CD4-positive, alpha-beta memory T cell (primary cell): ENCODE results near the gene SAMD14. TPM values are rescaled to one million over a fixed set of nuclear protein-coding genes. Genes with fewer than 3 reads are reported as not detected.

Source experiments
- CTCF ChIA-PET: fragments of 350-600 bp; sonication (Branson Sonifier 250); formaldehyde crosslinking; loops from one replicate; lab custom pipeline; 2021; ENCODE audit warnings: inconsistent platforms; ENCODE audit not compliant: partially characterized antibody; lab: Charles Lee
- POLR2A ChIA-PET: fragments of 350-600 bp; sonication (Branson Sonifier 250); formaldehyde crosslinking; loops from one replicate; lab custom pipeline; 2021; ENCODE audit not compliant: partially characterized antibody; lab: Charles Lee
- DNase-seq, 5 donors: peaks; one replicate each; pipeline versions ENCODE4 v3.0.0 to v3.0.0-alpha.2; 2020 to 2022; ENCODE audit warnings: mixed read lengths in 1 of 5
- H3K27ac ChIP-seq: one replicate; pipeline ENCODE4 v1.7.0; 2013; ENCODE audit warnings: low read depth, low read length
- H3K27me3 ChIP-seq: 2 replicates; pipeline ENCODE4 v1.7.0; 2013; ENCODE audit warnings: mild to moderate bottlenecking, low read length, moderate library complexity; ENCODE audit not compliant: insufficient read depth
- H3K36me3 ChIP-seq: 2 replicates; pipeline ENCODE4 v1.7.0; 2013; ENCODE audit warnings: mild to moderate bottlenecking, low read length, moderate library complexity; ENCODE audit not compliant: insufficient read depth
- H3K4me1 ChIP-seq: 2 replicates; pipeline ENCODE4 v1.7.0; 2013; ENCODE audit warnings: mild to moderate bottlenecking, low read length, moderate library complexity; ENCODE audit not compliant: insufficient read depth
- H3K4me3 ChIP-seq, 2 donors: one replicate each; pipeline ENCODE4 v1.7.0; 2013; ENCODE audit warnings: low read length in 2 of 2, mild to moderate bottlenecking in 1 of 2
- H3K9me3 ChIP-seq, 2 donors: one replicate each; pipeline ENCODE4 v1.7.0; 2013; ENCODE audit warnings: low read length in 2 of 2, control low read depth in 1 of 2; ENCODE audit not compliant: control insufficient read depth in 1 of 2
- H3K27ac Mint-ChIP-seq, 7 donors: one replicate each; pipeline ENCODE4 v1.8.0; 2020 to 2021; ENCODE audit warnings: mixed read lengths in 7 of 7, mild to moderate bottlenecking in 6 of 7, inconsistent platforms in 3 of 7, moderate library complexity in 3 of 7
- H3K27me3 Mint-ChIP-seq, 2 donors: one replicate each; pipeline ENCODE4 v1.8.0; 2020 to 2021; ENCODE audit warnings: mixed read lengths in 2 of 2
- H3K36me3 Mint-ChIP-seq, 2 donors: one replicate each; pipeline ENCODE4 v1.8.0; 2020 to 2021; ENCODE audit warnings: mixed read lengths in 2 of 2, inconsistent platforms in 1 of 2, mild to moderate bottlenecking in 1 of 2
- H3K4me1 Mint-ChIP-seq, 4 donors: one replicate each; pipeline ENCODE4 v1.8.0; 2020 to 2021; ENCODE audit warnings: mixed read lengths in 4 of 4, mild to moderate bottlenecking in 1 of 4
- H3K4me3 Mint-ChIP-seq, 8 donors: one replicate each; pipeline ENCODE4 v1.8.0; 2020 to 2021; ENCODE audit warnings: mixed read lengths in 8 of 8, mild to moderate bottlenecking in 7 of 8, moderate library complexity in 6 of 8, inconsistent platforms in 3 of 8
- H3K9me3 Mint-ChIP-seq, 8 donors: one replicate each; pipeline ENCODE4 v1.8.0; 2020 to 2021; ENCODE audit warnings: mixed read lengths in 8 of 8, mild to moderate bottlenecking in 5 of 8, inconsistent platforms in 3 of 8, moderate library complexity in 1 of 8
- intact Hi-C: fragments of 100-400 bp; cut with micrococcal nuclease; formaldehyde crosslinking; loops from one replicate; pipeline ENCODE4 v1.15.1; 2023
- polyA plus RNA-seq, 2 donors: library from polyadenylated mRNA; unstranded; fragments of 300-500 nt; fragmentation: Illumina TruSeq; gene quantifications; one replicate each; pipeline ENCODE4 v1.2.3, GENCODE V29; 2021
- total RNA-seq, 2 experiments: library from RNA; stranded (reverse); gene quantifications; one replicate each; pipeline ENCODE4 v1.2.3, GENCODE V29; 2021

The SAMD14 gene
- 1 to 10 TPM; 1.2 to 1.3 TPM for total RNA-seq
- under 1 TPM; 0.16 to 0.19 TPM for polyA plus RNA-seq

- intact Hi-C loops, result loop anchor here (1.0 kb wide), 1 partner anchor 35 kb away; the partner anchor contains the start of gene PDK2
- peak within 1 kb of the TSS; percentile 72 to 99 (median 92) for H3K27ac Mint-ChIP-seq
- CTCF ChIA-PET, result interaction anchor here (0.6 to 2.1 kb wide), 7 partner anchors 9 to 48 kb away, joined by 3 to 7 read pairs (median 4); no protein-coding TSS in a partner anchor
Measured at GRCh38 chr17:50129728-50130558, at the start of gene SAMD14. SAMD14 (minus strand) TSS chr17:50130160; CDS start chr17:50124959, 5,201 bp downstream.

GRCh38 chr17:50177983-50178834, 48.2 kb upstream of the SAMD14 start:
- H3K27me3 Mint-ChIP-seq, result no peaks in the 10 kb centered on the region
- Histone ChIP-seq H3K4me3 (no peak overlapping the region), H3K4me1 (peaks cover 4% of the 10 kb centered on the region), H3K27me3 (no peaks in the 10 kb centered on the region), H3K9me3 (no peaks in the 10 kb centered on the region), H3K27ac (no peak overlapping the region), H3K36me3 (no peaks in the 10 kb centered on the region)
- ChIA-PET CTCF (interaction anchor here (0.7 to 3.8 kb wide), 11 partner anchors 10 to 84 kb away, joined by 3 to 31 read pairs (median 9); no protein-coding TSS in a partner anchor), POLR2A (interaction anchor here (1.0 to 1.4 kb wide), 4 partner anchors 9 to 61 kb away, joined by 3 to 4 read pairs (median 3); no protein-coding TSS in a partner anchor)
- intact Hi-C loops, result loop anchor here (1.0 kb wide), 3 partner anchors 38 to 84 kb away; no protein-coding TSS in a partner anchor
- H3K27ac Mint-ChIP-seq, result peak overlapping the region in 4 of 7 donors; percentile 17 to 80 (median 30)
- peak overlapping the region in 7 of 8 donors; percentile 43 to 79 (median 61) for H3K4me3 Mint-ChIP-seq
- H3K9me3 Mint-ChIP-seq, result no peaks in the 10 kb centered on the region
- no peaks in the 10 kb centered on the region for H3K36me3 Mint-ChIP-seq
- H3K4me1 Mint-ChIP-seq, result peaks cover 6 to 20% (median 9%) of the 10 kb centered on the region in 4 donors
- peak; percentile 27 to 73 (median 37) for DNase-seq

More at GRCh38 chr17:50129728-50130558, at the start of gene SAMD14:
- peaks cover 6% of the 10 kb centered on the region for H3K36me3 ChIP-seq
- Mint-ChIP-seq H3K36me3 (peaks cover 4 to 30% of the 10 kb centered on the region in 2 donors), H3K4me1 (peaks cover 11 to 42% (median 26%) of the 10 kb centered on the region in 4 donors), H3K27me3 (peaks cover 3 to 7% of the 10 kb centered on the region in 2 donors), H3K9me3 (peaks cover 0 to 2% (median 0%) of the 10 kb centered on the region in 8 donors), H3K4me3 (peak within 1 kb of the TSS; percentile 76 to 95 (median 84))
- H3K27ac ChIP-seq, result no peak within 1 kb of the TSS
- POLR2A ChIA-PET, result interaction anchor here (1.0 to 4.4 kb wide), 8 partner anchors 9 to 49 kb away, joined by 3 to 27 read pairs (median 6); partner anchors contain the start of gene PPP1R9B
- peaks cover 6% of the 10 kb centered on the region for H3K27me3 ChIP-seq
- peaks cover 26% of the 10 kb centered on the region for H3K4me1 ChIP-seq
- peak; percentile 63 to 80 (median 68) for DNase-seq
- peak within 1 kb of the TSS in 1 of 2 donors; percentile 49 for H3K4me3 ChIP-seq
- H3K9me3 ChIP-seq, result no peaks in the 10 kb centered on the region

GRCh38 chr17:50177476-50177875, 47.5 kb upstream of the SAMD14 start:
- no peaks in the 10 kb centered on the region for H3K36me3 ChIP-seq
- no peaks in the 10 kb centered on the region for H3K27me3 ChIP-seq
- DNase-seq, result peak in 1 of 5 donors; percentile 16
- no peaks in the 10 kb centered on the region for H3K36me3 Mint-ChIP-seq
- H3K27ac ChIP-seq, result no peak overlapping the region
- no peak overlapping the region for H3K27ac Mint-ChIP-seq
- peaks cover 6 to 15% (median 7%) of the 10 kb centered on the region in 4 donors for H3K4me1 Mint-ChIP-seq
- H3K9me3 Mint-ChIP-seq, result no peaks in the 10 kb centered on the region
- no peak overlapping the region for H3K4me3 Mint-ChIP-seq
- CTCF ChIA-PET, result interaction anchor here (1.1 to 3.8 kb wide), 10 partner anchors 9 to 83 kb away, joined by 3 to 31 read pairs (median 11); no protein-coding TSS in a partner anchor
- H3K27me3 Mint-ChIP-seq, result no peaks in the 10 kb centered on the region
- H3K4me3 ChIP-seq, result no peak overlapping the region
- H3K9me3 ChIP-seq, result no peaks in the 10 kb centered on the region
- peaks cover 3% of the 10 kb centered on the region for H3K4me1 ChIP-seq
- POLR2A ChIA-PET, result interaction anchor here (1.0 to 1.4 kb wide), 2 partner anchors 25 to 61 kb away, joined by 3 read pairs; no protein-coding TSS in a partner anchor
- intact Hi-C loops, result no loop called here

GRCh38 chr17:50176559-50177357, 46.8 kb upstream of the SAMD14 start:
- Mint-ChIP-seq H3K9me3 (no peaks in the 10 kb centered on the region), H3K27ac (peak overlapping the region in 2 of 7 donors; percentile 12 to 61), H3K4me1 (peaks cover 6 to 11% (median 6%) of the 10 kb centered on the region in 4 donors), H3K27me3 (no peaks in the 10 kb centered on the region), H3K36me3 (no peaks in the 10 kb centered on the region), H3K4me3 (no peak overlapping the region)
- no peak overlapping the region for H3K27ac ChIP-seq
- H3K36me3 ChIP-seq, result no peaks in the 10 kb centered on the region
- intact Hi-C loops, result no loop called here
- H3K4me1 ChIP-seq, result peaks cover 3% of the 10 kb centered on the region
- no peaks in the 10 kb centered on the region for H3K9me3 ChIP-seq
- H3K27me3 ChIP-seq, result no peaks in the 10 kb centered on the region
- POLR2A ChIA-PET, result no interaction called here
- H3K4me3 ChIP-seq, result no peak overlapping the region
- DNase-seq, result peak in 1 of 5 donors; percentile 29
- CTCF ChIA-PET, result interaction anchor here (0.6 to 3.8 kb wide), 10 partner anchors 8 to 121 kb away, joined by 3 to 31 read pairs (median 11); no protein-coding TSS in a partner anchor

GRCh38 chr17:50175035-50175807, 45.3 kb upstream of the SAMD14 start:
- intact Hi-C loops, result no loop called here
- H3K4me3 Mint-ChIP-seq, result no peak overlapping the region
- H3K27me3 Mint-ChIP-seq, result no peaks in the 10 kb centered on the region
- Histone ChIP-seq H3K27me3 (no peaks in the 10 kb centered on the region), H3K36me3 (no peaks in the 10 kb centered on the region), H3K4me1 (peaks cover 3% of the 10 kb centered on the region), H3K9me3 (no peaks in the 10 kb centered on the region), H3K27ac (no peak overlapping the region), H3K4me3 (no peak overlapping the region)
- H3K27ac Mint-ChIP-seq, result no peak overlapping the region
- H3K9me3 Mint-ChIP-seq, result no peaks in the 10 kb centered on the region
- CTCF ChIA-PET, result interaction anchor here (0.6 to 3.7 kb wide), 2 partner anchors 14 to 419 kb away, joined by 3 to 19 read pairs; no protein-coding TSS in a partner anchor
- DNase-seq, result peak in 1 of 5 donors; percentile 13
- no peaks in the 10 kb centered on the region for H3K36me3 Mint-ChIP-seq
- peaks cover 4 to 10% (median 6%) of the 10 kb centered on the region in 4 donors for H3K4me1 Mint-ChIP-seq
- POLR2A ChIA-PET, result no interaction called here
